H9 (cell line): ENCODE measurements around the gene TFEB. TPM values are rescaled to one million over a fixed set of nuclear protein-coding genes. Genes with fewer than 3 reads are reported as not detected.

Source experiments
- DNase-seq: peaks from one replicate; pipeline ENCODE4 v3.0.0-alpha.2; 2017
- H2AFZ ChIP-seq: one replicate; pipeline ENCODE4 v1.6.1; 2013; ENCODE audit warnings: mild to moderate bottlenecking, low read length, control low read depth, moderate library complexity
- H2AK5ac ChIP-seq: 2 replicates; pipeline ENCODE4 v1.6.1; 2013; ENCODE audit warnings: low read length, control low read depth, mixed read lengths; ENCODE audit not compliant: insufficient read length
- H2BK120ac ChIP-seq: one replicate; pipeline ENCODE4 v1.6.1; 2013; ENCODE audit warnings: low read depth, mild to moderate bottlenecking, low read length, control low read depth, inconsistent platforms; ENCODE audit not compliant: poor library complexity, severe bottlenecking
- H2BK12ac ChIP-seq: 2 replicates; pipeline ENCODE4 v1.6.1; 2013; ENCODE audit warnings: low read length, control low read depth, mixed read lengths, low read depth; ENCODE audit not compliant: insufficient read length
- H2BK15ac ChIP-seq: 2 replicates; pipeline ENCODE4 v1.6.1; 2013; ENCODE audit warnings: low read depth, low read length, control low read depth
- H2BK20ac ChIP-seq: one replicate; pipeline ENCODE4 v1.6.1; 2013; ENCODE audit warnings: low read depth, mild to moderate bottlenecking, low read length, control low read depth, inconsistent platforms; ENCODE audit not compliant: poor library complexity, severe bottlenecking
- H2BK5ac ChIP-seq: 2 replicates; pipeline ENCODE4 v1.6.1; 2013; ENCODE audit warnings: low read length, control low read depth, mixed read lengths; ENCODE audit not compliant: insufficient read length
- H3K14ac ChIP-seq: 2 replicates; pipeline ENCODE4 v1.6.1; 2013; ENCODE audit warnings: low read length, control low read depth; ENCODE audit not compliant: insufficient read depth
- H3K18ac ChIP-seq: 2 replicates; pipeline ENCODE4 v1.6.1; 2013; ENCODE audit warnings: low read depth, mild to moderate bottlenecking, mixed read lengths, low read length, control low read depth; ENCODE audit not compliant: insufficient read length
- H3K23ac ChIP-seq: 2 replicates; pipeline ENCODE4 v1.6.1; 2013; ENCODE audit warnings: low read length, control low read depth, mixed read lengths, low read depth; ENCODE audit not compliant: insufficient read length
- H3K23me2 ChIP-seq: 2 replicates; pipeline ENCODE4 v1.6.1; 2013; ENCODE audit warnings: low read depth, mild to moderate bottlenecking, mixed read lengths, low read length, control low read depth; ENCODE audit not compliant: insufficient read length, poor library complexity, severe bottlenecking
- H3K27ac ChIP-seq: 2 replicates; pipeline ENCODE4 v1.5.1; 2013; ENCODE audit warnings: low read length, control low read depth, mixed read lengths, low read depth; ENCODE audit not compliant: insufficient read length
- H3K27me3 ChIP-seq: 2 replicates; pipeline ENCODE4 v1.6.1; 2013; ENCODE audit warnings: low read length, control low read depth, inconsistent platforms; ENCODE audit not compliant: insufficient read depth
- H3K4ac ChIP-seq: 2 replicates; pipeline ENCODE4 v1.6.1; 2013; ENCODE audit warnings: low read depth, mild to moderate bottlenecking, control low read depth, inconsistent platforms, low read length, moderate library complexity
- H3K4me1 ChIP-seq: 2 replicates; pipeline ENCODE4 v1.6.1; 2013; ENCODE audit warnings: low read length, control low read depth, inconsistent platforms; ENCODE audit not compliant: insufficient read depth
- H3K4me2 ChIP-seq: 2 replicates; pipeline ENCODE4 v1.6.1; 2013; ENCODE audit warnings: low read length, control low read depth, mixed read lengths; ENCODE audit not compliant: insufficient read length, insufficient read depth
- H3K56ac ChIP-seq: 2 replicates; pipeline ENCODE4 v1.6.1; 2013; ENCODE audit warnings: low read depth, mild to moderate bottlenecking, mixed read lengths, low read length, control low read depth; ENCODE audit not compliant: insufficient read length
- H3K79me1 ChIP-seq: 2 replicates; pipeline ENCODE4 v1.6.1; 2013; ENCODE audit warnings: low read depth, mild to moderate bottlenecking, moderate library complexity, low read length, control low read depth, inconsistent platforms; ENCODE audit not compliant: insufficient read depth, poor library complexity, severe bottlenecking
- H3K79me2 ChIP-seq: 2 replicates; pipeline ENCODE4 v1.6.1; 2013; ENCODE audit warnings: low read length, control low read depth, inconsistent platforms; ENCODE audit not compliant: insufficient read depth
- H3K9ac ChIP-seq: 2 replicates; pipeline ENCODE4 v1.6.1; 2013; ENCODE audit warnings: low read length, control low read depth, mixed read lengths; ENCODE audit not compliant: insufficient read length; ENCODE audit errors: extremely low read depth
- H3K9me3 ChIP-seq: one replicate; pipeline ENCODE4 v1.6.1; 2013; ENCODE audit warnings: low read depth, low read length, inconsistent platforms; ENCODE audit not compliant: control insufficient read depth
- H3T11ph ChIP-seq: one replicate; pipeline ENCODE4 v1.6.1; 2013; ENCODE audit warnings: mild to moderate bottlenecking, low read length, control low read depth, inconsistent platforms
- H4K20me1 ChIP-seq: one replicate; pipeline ENCODE4 v1.6.1; 2013; ENCODE audit not compliant: control insufficient read depth, insufficient read length, insufficient read depth
- H4K5ac ChIP-seq: 2 replicates; pipeline ENCODE4 v1.6.1; 2013; ENCODE audit warnings: low read depth, mild to moderate bottlenecking, mixed read lengths, low read length, control low read depth; ENCODE audit not compliant: insufficient read length
- H4K8ac ChIP-seq: replicated peaks from 2 replicates; pipeline ENCODE4 v1.6.1; 2013; ENCODE audit warnings: low read length, control low read depth, mixed read lengths, low read depth; ENCODE audit not compliant: insufficient read length
- H4K91ac ChIP-seq: 2 replicates; pipeline ENCODE4 v1.6.1; 2013; ENCODE audit warnings: low read depth, mild to moderate bottlenecking, moderate library complexity, mixed read lengths, low read length, control low read depth; ENCODE audit not compliant: insufficient read length
- H3K27ac Mint-ChIP-seq, 3 experiments: 2 replicates in 2 of 3; 3 replicates in 1 of 3; pipeline ENCODE4 v1.8.0; 2020 to 2021; ENCODE audit warnings: mixed read lengths in 3 of 3, mild to moderate bottlenecking in 1 of 3, moderate library complexity in 1 of 3
- H3K27me3 Mint-ChIP-seq: 2 replicates; pipeline ENCODE4 v1.8.0; 2021; ENCODE audit warnings: low read depth, mild to moderate bottlenecking, moderate library complexity, mixed read lengths
- H3K36me3 Mint-ChIP-seq, 3 experiments: 2 replicates in 2 of 3; 3 replicates in 1 of 3; pipeline ENCODE4 v1.8.0; 2020 to 2021; ENCODE audit warnings: low read depth in 3 of 3, mixed read lengths in 3 of 3; ENCODE audit not compliant: insufficient read depth in 1 of 3
- H3K4me1 Mint-ChIP-seq, 2 experiments: 2 replicates each; pipeline ENCODE4 v1.8.0; 2020; ENCODE audit warnings: mixed read lengths in 2 of 2
- H3K4me3 Mint-ChIP-seq, 2 experiments: 2 replicates in 1 of 2; 3 replicates in 1 of 2; pipeline ENCODE4 v1.8.0; 2020 to 2021; ENCODE audit warnings: mild to moderate bottlenecking in 2 of 2, mixed read lengths in 2 of 2, moderate library complexity in 1 of 2
- H3K9me3 Mint-ChIP-seq, 2 experiments: 2 replicates in 1 of 2; 3 replicates in 1 of 2; pipeline ENCODE4 v1.8.0; 2020; ENCODE audit warnings: mild to moderate bottlenecking in 2 of 2, mixed read lengths in 2 of 2, moderate library complexity in 1 of 2
- WGBS: extraction: QIAGEN DNeasy Blood & Tissue Kit; methylation state at CpG from one replicate; pipeline ENCODE4 v1.1.7; 2013; ENCODE audit warnings: missing lambda C conversion rate, low lambda C conversion rate, mixed read lengths; ENCODE audit not compliant: insufficient read length; ENCODE audit errors: extremely low coverage; 5-methylcytosine and 5-hydroxymethylcytosine counted together
- total RNA-seq: library from RNA; stranded (reverse); gene quantifications from 2 replicates; pipeline ENCODE4 v1.2.1, GENCODE V29; 2021
- TF ChIP-seq, protein P1 (sequence below): fragments of 200-600 bp; sonication (generic); conservative IDR thresholded peaks from 3 replicates; pipeline ENCODE4 v1.8.0; 2021; ENCODE audit warnings: antibody characterized with exemption, mild to moderate bottlenecking

TFEB gene
- total RNA-seq, 1 experiment from 2014 or later, result 1.2 TPM

DNA sequence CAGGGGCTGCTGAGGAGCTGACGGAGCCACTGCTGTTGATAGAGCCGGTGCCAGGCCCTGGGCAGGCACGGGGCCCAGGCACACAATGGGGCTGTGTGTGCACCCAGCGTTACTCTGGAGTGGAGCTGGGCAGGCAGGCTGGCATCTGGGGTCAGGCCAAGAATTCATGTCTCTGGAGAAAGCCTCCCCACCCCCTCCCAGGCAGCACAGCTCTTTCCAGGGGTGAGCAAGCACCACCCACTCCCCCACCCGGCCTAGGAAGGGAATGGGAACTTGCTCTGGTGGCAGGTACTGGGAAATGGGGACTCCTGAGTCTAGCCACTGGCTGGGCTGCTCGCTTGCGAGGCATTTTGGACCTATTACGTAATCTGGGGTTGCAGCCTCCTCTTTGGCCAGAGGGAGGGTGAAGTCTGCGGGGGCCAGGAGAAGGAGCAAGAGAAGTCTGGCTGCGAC is 22.7 kb downstream of the TFEB start:
- no peak overlapping the region for H2BK20ac ChIP-seq
- H2BK15ac ChIP-seq, result no peak overlapping the region
- H4K20me1 ChIP-seq, result peaks cover 2% of the 10 kb centered on the region
- H3K4me2 ChIP-seq, result no peak overlapping the region
- peak overlapping the region in 1 of 3 experiments; percentile 95; a peak in 1 of 7 replicates for H3K27ac Mint-ChIP-seq
- H2AFZ ChIP-seq, result no peak overlapping the region
- no peak overlapping the region for H3K14ac ChIP-seq
- DNase-seq, result no peak
- H4K8ac ChIP-seq, result no peak overlapping the region
- peaks cover 12% of the 10 kb centered on the region for H3K27me3 Mint-ChIP-seq
- no peak overlapping the region for H4K91ac ChIP-seq
- no peaks in the 10 kb centered on the region for H3K27me3 ChIP-seq
- H3K9ac ChIP-seq, result no peak overlapping the region
- H3K4ac ChIP-seq, result no peak overlapping the region
- H2BK120ac ChIP-seq, result no peak overlapping the region
- WGBS, result no CpG with 5 or more reads among the region's 10 CpGs
- H3K4me1 Mint-ChIP-seq, result peaks cover 0 to 10% of the 10 kb centered on the region in 2 experiments; a peak in 3 of 4 replicates
- TF ChIP-seq, protein P1, sequence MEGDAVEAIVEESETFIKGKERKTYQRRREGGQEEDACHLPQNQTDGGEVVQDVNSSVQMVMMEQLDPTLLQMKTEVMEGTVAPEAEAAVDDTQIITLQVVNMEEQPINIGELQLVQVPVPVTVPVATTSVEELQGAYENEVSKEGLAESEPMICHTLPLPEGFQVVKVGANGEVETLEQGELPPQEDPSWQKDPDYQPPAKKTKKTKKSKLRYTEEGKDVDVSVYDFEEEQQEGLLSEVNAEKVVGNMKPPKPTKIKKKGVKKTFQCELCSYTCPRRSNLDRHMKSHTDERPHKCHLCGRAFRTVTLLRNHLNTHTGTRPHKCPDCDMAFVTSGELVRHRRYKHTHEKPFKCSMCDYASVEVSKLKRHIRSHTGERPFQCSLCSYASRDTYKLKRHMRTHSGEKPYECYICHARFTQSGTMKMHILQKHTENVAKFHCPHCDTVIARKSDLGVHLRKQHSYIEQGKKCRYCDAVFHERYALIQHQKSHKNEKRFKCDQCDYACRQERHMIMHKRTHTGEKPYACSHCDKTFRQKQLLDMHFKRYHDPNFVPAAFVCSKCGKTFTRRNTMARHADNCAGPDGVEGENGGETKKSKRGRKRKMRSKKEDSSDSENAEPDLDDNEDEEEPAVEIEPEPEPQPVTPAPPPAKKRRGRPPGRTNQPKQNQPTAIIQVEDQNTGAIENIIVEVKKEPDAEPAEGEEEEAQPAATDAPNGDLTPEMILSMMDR, result no peak
- no peak overlapping the region for H3K18ac ChIP-seq
- H3K79me1 ChIP-seq, result no peaks in the 10 kb centered on the region
- no peak overlapping the region for H3K27ac ChIP-seq
- no peaks in the 10 kb centered on the region for H3K23me2 ChIP-seq
- no peak overlapping the region for H3K56ac ChIP-seq
- no peaks in the 10 kb centered on the region for H3K9me3 ChIP-seq
- H3K36me3 Mint-ChIP-seq, result no peaks in the 10 kb centered on the region
- no peak overlapping the region for H3T11ph ChIP-seq
- H3K4me3 Mint-ChIP-seq, result no peak overlapping the region
- no peak overlapping the region for H2BK12ac ChIP-seq
- H4K5ac ChIP-seq, result no peak overlapping the region
- no peaks in the 10 kb centered on the region for H3K4me1 ChIP-seq
- no peaks in the 10 kb centered on the region for H3K9me3 Mint-ChIP-seq
- no peak overlapping the region for H2BK5ac ChIP-seq
- no peak overlapping the region for H2AK5ac ChIP-seq
- no peak overlapping the region for H3K23ac ChIP-seq
- no peaks in the 10 kb centered on the region; the same call in 1 of the 2 replicates for H3K79me2 ChIP-seq
